T follicular helper cell (primary cell): Measurements from ENCODE around the gene RUVBL1.

Experiments
- DNase-seq: peaks from one replicate; pipeline ENCODE4 v3.0.0-alpha.2; 2020; ENCODE audit warnings: low read depth

The RUVBL1 gene

GRCh38 chr3:128082546-128082945 lies 41.1 kb downstream of the RUVBL1 start:
- no peak for DNase-seq

DNA sequence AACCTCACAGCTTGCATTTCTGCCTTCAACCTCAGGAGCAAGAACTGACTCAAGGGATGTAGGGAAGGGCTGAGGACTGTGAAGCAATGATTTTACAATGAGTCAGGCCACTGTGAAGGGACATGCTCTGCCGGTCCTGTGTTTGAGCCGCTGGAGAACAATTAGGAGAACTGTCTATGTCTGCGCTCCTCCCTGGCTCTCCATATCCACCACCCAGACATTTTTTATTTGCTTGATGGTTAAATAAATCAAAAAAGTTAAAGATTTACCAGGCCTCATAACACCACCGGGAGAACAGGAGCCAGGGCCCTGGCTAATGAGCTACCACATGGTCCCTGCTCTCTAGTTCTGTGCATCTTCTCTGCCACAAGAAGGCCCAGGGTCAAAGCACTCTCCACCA lies 41.8 kb downstream of the RUVBL1 start:
- DNase-seq: no peak

DNA sequence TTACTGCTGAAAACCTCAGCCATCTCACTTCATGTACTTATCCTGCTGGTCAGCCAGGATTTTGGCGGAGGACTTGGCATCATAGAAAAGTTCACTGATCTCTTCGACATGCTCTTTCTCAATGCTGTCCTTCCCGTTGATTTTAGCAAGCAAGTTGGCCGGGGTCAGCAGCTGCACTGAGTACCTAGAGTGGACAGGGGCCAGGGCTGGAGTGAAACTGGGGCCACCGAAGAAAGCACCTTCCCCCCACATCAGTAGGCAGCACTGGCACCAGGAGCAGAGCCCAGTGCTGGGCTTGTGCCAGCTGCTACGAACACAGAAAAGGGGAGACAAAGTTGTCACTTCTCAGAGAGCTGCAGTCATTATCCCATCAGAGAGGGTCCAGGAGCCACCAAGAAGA lies 42.4 kb downstream of the RUVBL1 start:
- DNase-seq: no peak

DNA sequence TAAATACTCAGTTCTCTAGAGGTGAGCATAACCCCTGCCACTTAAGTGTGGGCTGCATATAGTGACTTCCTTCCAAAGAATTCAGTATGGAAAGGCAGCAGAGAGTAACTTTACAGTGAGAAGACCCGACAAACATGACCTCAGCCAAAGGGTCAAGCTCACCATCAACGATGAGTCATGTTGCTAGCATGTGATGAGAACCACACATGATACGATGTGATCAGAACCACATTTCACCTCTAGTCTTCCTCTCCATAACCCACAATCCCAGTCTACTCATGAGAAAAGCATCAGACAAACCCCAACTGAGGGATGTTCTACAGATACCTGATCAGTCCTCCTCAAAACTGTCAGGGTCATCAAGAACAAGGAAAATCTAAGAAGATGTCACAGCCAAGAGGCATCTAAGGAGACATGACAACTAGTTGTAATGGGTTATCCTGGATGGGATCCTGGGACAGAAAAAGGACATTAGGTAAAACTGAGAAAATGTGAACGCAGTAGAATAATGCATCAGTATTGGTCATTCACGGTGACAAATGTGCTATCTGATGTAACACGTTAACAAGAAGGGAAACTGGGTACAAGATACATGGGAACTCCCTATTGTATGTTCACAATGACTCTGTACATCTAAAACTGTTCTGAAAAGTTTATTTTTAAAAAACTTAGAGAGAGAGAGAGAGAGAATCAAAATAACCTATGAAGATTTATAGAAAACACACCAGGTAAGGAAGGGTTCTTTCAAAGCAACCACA lies 43.1 kb downstream of the RUVBL1 start:
- DNase-seq: no peak

DNA sequence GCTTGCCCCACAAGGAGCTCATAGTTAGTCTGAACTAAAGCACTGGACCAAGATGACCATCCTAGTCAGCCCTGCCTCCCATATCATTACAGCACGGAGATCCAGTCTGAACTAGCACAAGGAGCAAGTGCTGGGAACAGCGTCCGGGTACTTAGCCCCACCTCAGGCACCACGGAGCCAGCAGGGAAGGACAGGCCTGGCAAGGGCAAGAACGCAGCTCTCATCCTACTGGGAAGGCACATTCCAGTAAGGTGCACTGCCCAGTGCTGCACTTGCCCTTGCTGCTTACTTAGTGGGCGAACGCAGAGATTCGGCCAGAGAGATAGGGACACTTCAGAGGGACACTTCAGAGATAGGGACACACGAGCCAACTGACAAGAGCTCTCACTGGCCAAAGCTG lies 43.8 kb downstream of the RUVBL1 start:
- no peak for DNase-seq

GRCh38 chr3:128078875-128079274 lies 44.7 kb downstream of the RUVBL1 start:
- no peak for DNase-seq

- DNase-seq: no peak
Observed at GRCh38 chr3:128078322-128078721, 45.3 kb downstream of the RUVBL1 start.

DNA sequence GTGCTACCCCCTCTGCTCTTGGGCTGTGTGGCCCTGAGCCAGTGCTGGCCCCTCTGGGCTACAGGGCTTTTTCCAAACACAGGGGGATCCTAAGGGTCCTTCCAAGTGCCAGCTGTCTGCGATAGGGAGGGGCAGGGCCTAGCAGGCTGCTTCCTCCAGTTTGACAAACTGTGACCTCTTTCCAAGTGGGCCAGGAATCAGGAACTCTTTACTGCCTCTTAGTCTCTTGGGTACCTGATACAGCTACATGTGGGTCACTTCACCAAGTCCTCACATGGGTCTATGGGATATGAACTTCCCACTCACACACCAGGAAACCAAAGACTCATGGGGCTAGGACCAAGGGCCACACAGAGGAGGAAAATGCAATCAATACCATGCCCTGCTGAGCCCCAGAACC lies 45.9 kb downstream of the RUVBL1 start:
- no peak for DNase-seq

GRCh38 chr3:128077202-128077624 lies 46.4 kb downstream of the RUVBL1 start:
- DNase-seq: no peak

GRCh38 chr3:128076483-128077201 lies 47.0 kb downstream of the RUVBL1 start:
- peak; percentile 38 for DNase-seq

- DNase-seq: peak; percentile 78
Observed at GRCh38 chr3:128075522-128076482, 47.8 kb downstream of the RUVBL1 start.

DNA sequence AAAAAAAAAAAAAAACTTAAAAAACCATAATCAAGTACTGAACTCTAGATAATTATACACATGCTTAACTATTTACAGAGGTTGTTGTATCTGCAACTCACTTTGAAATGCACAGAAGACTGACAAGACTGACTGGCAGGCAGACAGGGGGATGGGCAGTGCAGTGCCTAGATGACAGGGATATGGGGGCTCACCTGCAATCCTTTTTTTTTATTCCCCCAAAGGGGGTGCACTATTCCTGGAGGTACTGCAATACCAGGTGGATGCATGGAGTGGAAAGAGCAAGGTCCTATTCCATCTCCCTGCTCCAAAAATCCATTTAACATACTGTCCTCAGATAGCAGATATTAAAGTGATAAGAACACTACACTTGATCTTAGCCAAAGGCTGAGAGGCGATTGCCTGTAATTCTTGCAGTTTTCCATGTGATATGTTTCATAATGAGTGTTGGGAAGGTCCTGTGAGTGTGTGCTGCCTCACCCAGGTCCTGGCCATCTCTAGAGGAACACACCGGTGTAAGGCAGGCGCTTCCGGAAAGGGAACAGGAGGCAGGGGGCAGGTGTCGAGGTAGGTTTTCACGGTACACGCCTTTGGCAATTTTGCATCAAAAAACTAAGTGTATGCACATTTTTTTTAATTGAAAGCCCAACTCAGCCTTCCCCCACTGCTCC lies 48.6 kb downstream of the RUVBL1 start:
- no peak for DNase-seq

DNA sequence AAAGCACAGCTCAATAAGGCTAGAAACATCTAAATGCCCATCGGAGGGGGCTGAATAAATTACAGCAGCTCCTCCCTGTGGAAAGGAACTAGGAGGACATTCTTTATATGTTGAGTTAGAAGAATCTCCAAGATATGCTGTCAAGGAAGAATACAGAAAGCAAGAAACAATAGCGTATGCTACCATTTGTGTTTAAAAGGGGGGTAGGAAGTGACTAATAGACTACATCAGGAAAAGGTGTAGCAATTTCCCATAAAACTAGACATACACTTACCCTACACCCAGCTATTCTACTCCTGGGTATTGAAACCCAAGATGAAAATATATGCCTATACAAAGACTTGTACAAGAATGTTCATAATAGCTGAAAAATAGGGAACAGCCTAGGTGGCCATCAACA lies 49.8 kb downstream of the RUVBL1 start:
- DNase-seq: no peak

DNA sequence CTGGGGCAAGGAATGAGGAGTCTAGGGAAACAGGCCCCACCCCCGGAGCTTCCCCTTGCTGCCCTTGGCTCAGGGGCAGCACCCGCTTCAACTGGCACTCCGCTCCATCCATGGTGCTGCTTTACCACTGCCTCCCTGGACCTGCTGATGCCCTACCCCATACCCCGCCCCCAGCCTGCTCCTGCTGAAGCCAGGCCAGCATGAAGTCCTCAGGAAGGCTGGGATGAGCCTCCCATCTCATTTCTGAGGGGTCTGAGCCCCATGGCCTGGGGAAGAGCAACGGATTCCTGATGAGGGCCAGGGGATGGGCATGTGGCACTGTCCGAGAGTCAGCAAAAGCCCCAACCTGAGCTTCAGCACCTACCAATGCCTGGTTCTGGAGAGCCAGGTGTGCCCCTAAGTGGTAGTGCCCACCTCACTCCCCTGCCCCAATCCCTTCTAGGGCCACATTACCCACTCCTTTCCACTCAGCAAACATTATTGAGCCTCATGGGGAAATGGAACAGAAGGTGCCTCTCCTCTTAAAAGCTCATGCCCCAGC lies 50.4 kb downstream of the RUVBL1 start:
- no peak for DNase-seq

DNA sequence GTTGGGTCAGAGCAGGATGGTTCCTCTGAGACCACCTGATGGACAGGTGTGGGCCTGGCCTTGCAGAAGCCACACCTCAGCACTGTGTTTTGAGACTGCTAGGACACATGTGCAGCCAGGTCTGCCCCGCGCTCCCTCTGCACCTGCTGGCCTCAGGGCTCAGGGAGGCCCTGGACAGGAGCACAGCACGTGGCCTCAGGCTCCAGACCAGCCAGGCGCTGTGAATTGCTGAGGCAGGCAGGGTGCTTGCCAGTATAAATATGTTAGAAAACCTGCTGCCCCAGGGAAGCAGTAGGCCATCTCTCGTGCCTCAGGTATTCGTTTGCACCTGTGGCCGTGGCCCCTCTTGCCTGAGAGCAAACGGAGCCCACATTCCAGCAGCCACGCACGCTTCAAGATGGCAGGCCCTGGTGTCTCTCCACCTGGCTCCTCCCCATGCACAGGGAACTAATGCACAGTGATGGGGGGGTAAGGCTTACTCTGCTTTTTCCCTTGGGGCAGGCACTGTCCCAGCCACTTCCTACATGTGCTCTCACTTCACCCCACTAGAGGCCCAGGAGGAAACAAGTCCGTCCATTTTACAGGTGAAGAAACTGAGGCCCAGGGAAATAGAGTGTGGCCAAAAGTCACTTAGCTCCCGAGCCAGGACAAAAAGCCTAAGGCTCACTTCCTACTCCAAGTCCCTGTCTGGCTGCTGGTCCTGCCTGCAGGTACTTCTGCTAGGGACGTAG lies 51.0 kb downstream of the RUVBL1 start:
- no peak for DNase-seq

- no peak for DNase-seq
Observed at GRCh38 chr3:128071771-128072453, 51.7 kb downstream of the RUVBL1 start.

GRCh38 chr3:128070898-128071591 lies 52.6 kb downstream of the RUVBL1 start:
- DNase-seq: no peak

DNA sequence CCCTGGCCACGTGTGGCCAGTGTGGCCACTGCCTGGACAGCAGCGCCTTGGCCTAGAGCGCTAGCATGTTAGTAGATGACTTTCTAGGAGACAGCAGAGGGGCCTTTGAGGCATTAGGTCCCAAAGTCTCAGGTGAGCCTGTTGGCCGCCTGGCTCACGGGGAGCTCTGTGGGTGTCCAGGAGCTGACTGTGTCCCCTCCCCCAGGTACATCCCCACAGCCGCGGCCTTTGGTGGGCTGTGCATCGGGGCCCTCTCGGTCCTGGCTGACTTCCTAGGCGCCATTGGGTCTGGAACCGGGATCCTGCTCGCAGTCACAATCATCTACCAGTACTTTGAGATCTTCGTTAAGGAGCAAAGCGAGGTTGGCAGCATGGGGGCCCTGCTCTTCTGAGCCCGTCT lies 54.3 kb downstream of the RUVBL1 start:
- no peak for DNase-seq

- DNase-seq: no peak
Observed at GRCh38 chr3:128068156-128068620, 55.4 kb downstream of the RUVBL1 start.
